B cell (primary cell): Measurements from ENCODE around the gene PTPRN2.
"Not testable (repeated sequence)": the region's sequence is repeated elsewhere in the genome, so short reads cannot be mapped to it uniquely, and the experiment has no call there.

Source experiments
- CTCF ChIP-seq: fragments of 200-600 bp; IDR thresholded peaks from one replicate; pipeline ENCODE4 v1.8.0; 2022; ENCODE audit warnings: antibody characterized with exemption, mild to moderate bottlenecking
- EZH2 ChIP-seq: IDR thresholded peaks from 2 replicates; pipeline ENCODE4 v1.6.1; 2012; ENCODE audit warnings: borderline replicate concordance, low read depth, mild to moderate bottlenecking, moderate library complexity, low read length; ENCODE audit not compliant: insufficient read depth, poor library complexity, severe bottlenecking

DNA sequence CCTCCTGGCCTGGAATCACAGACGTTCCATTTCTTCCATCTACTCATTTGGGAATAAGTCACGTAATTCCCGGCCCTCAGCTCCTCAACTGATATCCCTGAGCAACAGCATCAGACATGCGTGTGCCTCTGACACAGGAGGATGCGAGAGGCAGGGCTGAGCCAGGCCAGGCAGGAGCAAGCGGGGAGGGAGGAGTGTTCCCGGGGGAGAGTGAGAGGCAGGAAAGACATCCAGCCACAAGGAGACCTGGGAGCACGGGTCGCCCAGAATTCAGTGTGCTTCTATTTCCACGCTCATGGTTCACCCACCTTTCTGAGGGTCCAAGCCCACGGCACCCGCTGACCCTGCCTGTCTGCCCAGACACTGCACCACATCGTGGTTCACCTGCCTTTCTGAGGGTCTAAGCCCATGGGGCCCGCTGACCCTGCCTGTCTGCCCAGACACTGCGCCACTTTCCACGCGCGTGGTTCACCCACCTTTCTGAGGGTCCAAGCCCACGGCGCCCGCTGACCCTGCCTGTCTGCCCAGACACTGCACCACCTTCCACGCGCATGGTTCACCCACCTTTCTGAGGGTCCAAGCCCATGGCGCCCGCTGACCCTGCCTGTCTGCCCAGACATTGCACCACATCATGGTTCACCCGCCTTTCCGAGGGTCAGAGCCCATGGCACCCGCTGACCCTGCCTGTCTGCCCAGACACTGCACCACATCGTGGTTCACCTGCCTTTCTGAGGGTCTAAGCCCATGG is 293.0 kb downstream of the PTPRN2 start:
- not testable (repeated sequence) for TF ChIP-seq CTCF, EZH2
